GM18951 (cell line): ENCODE results near the gene AZU1.
"Not testable (repeated sequence)": the region's sequence is repeated elsewhere in the genome, so short reads cannot be mapped to it uniquely, and the experiment has no call there.

Experiments used
- POLR2A ChIP-seq: IDR thresholded peaks from 4 replicates; pipeline ENCODE4 v1.6.1; 2011; ENCODE audit warnings: mild to moderate bottlenecking; ENCODE audit not compliant: insufficient read length, insufficient read depth; ENCODE audit errors: extremely low read depth
- in situ Hi-C: fragments of 300-500 bp; cut with MboI; formaldehyde crosslinking; loops from one replicate; pipeline ENCODE4 v1.12.0; 2022; ENCODE audit warnings: low sequenced_read_pairs, mixed read lengths, inconsistent platforms; ENCODE audit not compliant: unreplicated experiment

AZU1 gene

DNA sequence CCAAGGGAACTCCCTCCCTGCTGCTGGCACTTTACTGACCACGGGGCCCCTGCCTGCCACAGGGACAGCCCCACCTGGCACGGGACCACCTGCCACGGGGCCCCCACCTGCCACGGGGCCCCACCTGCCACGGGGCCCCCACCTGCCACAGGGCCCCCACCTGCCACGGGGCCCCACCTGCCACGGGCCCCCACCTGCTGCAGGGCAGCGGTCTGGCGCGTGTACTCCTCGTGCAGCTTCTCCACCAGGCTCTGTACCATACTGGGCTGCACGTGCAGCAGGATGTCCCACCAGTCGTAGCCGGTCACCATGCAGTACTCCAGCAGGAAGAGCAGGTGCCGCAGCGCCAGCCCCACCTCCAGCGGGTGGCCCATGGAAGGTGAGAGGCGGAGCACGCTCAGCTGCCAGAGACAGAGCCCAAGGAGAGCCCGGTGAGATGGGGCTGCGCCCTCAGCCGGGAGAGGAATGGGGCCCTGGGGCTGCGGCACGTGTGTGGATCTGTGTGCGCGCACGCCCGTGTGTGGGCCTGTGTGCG, 49.2 kb downstream of the AZU1 start:
- no peak for TF ChIP-seq POLR2A
- in situ Hi-C loops: no loop called here

DNA sequence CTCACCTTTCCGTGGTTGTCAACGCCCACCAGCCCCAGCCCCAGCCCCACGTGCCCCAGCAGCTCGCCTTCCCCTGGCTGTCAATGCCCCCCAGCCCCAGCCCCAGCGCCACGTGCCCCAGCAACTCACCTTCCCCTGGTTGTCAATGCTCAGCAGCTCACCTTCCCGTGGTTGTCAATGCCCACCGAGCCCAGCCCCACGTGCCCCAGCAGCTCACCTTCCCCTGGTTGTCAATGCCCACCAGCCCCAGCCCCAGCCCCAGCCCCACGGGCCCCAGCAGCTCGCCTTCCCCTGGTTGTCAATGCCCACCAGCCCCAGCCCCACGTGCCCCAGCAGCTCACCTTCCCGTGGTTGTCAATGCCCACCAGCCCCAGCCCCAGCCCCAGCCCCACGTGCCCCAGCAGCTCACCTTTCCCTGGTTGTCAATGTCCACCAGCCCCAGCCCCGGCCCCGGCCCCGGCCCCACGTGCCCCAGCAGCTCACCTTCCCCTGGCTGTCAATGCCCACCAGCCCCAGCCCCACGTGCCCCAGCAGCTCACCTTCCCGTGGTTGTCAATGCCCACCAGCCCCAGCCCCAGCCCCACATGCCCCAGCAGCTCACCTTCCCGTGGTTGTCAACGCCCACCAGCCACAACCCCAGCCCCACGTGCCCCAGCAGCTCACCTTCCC, 50.5 kb downstream of the AZU1 start:
- in situ Hi-C loops: not testable (repeated sequence)

DNA sequence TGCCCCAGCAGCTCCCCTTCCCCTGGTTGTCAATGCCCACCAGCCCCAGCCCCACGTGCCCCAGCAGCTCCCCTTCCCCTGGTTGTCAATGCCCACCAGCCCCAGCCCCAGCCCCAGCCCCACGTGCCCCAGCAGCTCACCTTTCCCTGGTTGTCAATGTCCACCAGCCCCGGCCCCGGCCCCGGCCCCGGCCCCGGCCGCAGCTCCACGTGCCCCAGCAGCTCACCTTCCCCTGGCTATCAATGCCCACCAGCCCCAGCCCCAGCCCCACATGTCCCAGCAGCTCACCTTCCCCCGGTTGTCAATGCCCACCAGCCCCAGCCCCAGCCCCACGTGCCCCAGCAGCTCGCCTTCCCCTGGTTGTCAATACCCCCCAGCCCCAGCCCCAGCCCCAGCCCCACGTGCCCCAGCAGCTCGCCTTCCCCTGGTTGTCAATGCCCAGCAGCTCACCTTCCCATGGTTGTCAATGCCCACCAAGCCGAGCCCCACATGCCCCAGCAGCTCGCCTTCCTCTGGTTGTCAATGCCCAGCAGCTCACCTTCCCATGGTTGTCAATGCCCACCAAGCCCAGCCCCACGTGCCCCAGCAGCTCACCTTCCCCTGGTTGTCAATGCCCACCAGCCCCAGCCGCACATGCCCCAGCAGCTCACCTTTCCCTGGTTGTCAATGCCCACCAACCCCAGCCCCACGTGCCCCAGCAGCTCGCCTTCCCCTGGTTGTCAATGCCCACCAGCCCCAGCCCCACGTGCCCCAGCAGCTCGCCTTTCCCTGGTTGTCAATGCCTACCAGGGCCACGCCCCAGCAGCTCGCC, 51.3 kb downstream of the AZU1 start:
- in situ Hi-C loops: not testable (repeated sequence)

DNA sequence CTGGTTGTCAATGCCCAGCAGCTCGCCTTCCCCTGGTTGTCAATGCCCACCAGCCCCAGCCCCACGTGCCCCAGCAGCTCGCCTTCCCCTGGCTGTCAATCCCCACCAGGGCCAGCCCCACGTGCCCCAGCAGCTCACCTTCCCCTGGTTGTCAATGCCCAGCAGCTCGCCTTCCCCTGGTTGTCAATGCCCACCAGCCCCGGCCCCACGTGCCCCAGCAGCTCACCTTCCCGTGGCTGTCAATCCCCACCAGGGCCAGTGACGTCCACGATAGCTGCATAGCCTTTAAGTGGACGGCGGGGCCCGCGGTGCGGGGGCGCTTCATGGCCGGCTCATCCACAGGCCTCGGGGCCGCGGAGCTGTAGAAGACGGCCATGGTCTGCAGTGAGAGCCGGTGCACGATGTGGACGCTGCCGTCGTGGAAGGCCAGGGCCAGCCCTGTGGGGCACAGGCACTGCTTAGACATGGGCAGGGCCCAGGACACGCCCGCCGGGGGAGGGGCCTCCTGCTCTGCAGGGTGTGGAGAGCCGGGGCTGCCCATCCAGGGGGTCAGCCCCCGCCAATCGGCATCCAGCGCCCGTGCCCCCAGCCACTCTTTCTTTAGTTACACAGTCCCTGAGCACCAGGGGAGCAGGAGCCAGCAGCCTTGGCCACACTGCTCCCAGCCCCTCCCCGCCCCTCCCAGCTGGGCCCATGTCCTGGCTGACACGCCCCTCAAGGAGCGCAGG, 52.2 kb downstream of the AZU1 start:
- in situ Hi-C loops: no loop called here
- no peak for TF ChIP-seq POLR2A
